Activated CD4-positive, alpha-beta T cell treated with anti-CD3 and anti-CD28 coated beads for 48 hours (primary cell): ENCODE data around the gene EXOC6B.
A peak's percentile ranks its signal among the peaks of the same experiment; 100 is the strongest.

Experiments used
- DNase-seq: peaks from one replicate; pipeline ENCODE4 v3.0.0-alpha.2; 2020

EXOC6B gene

GRCh38 chr2:72785517-72785916 is 40.3 kb downstream of the EXOC6B start:
- DNase-seq, result no peak

DNA sequence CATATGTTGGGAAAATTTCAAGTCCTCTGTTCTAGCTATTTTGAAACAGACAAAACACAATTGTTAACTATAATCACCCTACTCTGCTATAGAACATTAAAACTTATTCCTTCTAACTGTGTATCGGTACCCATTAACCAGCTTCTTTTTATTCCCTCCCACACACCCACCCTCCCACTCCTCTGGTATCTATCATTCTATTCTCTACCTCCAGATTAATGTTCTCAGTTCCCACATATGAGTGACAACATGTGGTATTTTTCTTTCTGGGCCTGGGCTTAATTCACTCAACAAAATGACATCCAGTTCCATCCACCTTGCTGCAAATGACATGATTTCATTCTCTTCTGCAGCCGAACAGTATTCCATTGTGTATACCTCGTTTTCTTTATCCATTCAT is 43.3 kb downstream of the EXOC6B start:
- DNase-seq, result no peak

- no peak for DNase-seq
Observed at GRCh38 chr2:72781480-72781879, 44.4 kb downstream of the EXOC6B start.

DNA sequence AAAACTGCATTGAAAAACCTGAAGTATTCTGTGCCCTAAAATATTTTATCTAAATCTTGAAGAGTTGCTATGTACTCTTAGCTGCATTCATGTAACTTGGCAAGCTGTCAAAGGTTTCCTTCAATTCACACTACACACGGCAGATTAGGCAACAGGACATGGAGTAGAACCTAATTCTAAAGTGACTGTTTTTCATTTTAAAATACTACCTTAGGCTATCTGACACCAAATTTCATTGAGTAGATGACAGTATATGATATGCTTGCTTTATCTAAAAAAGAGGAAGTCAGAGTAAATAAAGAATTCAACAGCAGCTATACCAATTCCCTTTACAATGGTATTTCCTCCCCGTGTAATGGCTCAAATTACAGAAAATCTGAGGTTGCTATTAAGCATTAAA is 45.4 kb downstream of the EXOC6B start:
- no peak for DNase-seq

- no peak for DNase-seq
Observed at GRCh38 chr2:72779495-72779894, 46.3 kb downstream of the EXOC6B start.

DNA sequence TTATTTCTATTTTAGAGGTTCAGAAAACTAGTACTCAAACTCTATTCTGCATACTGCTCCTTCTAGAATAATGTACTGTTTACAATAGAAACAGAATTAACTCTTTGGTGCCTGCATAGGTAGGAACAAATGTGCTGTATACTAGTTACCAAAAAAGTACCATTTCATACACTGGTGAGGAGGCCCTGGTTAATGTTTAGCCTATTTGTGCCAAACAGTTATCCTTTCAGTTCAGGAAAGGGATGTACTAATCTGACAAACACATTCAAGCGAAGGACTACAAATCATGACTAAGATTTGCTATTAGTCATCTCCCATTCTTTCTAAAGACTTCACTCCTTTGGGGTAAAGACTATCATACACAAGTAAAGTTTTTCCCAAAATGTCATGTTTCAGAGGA is 47.4 kb downstream of the EXOC6B start:
- DNase-seq, result no peak

GRCh38 chr2:72770879-72771461 is 54.9 kb downstream of the EXOC6B start:
- peak; percentile 63 for DNase-seq

- DNase-seq, result no peak
Observed at GRCh38 chr2:72765997-72766609, 59.7 kb downstream of the EXOC6B start.

GRCh38 chr2:72762276-72762675 is 63.6 kb downstream of the EXOC6B start:
- DNase-seq, result no peak

- DNase-seq, result no peak
Observed at GRCh38 chr2:72759755-72760154, 66.1 kb downstream of the EXOC6B start.

DNA sequence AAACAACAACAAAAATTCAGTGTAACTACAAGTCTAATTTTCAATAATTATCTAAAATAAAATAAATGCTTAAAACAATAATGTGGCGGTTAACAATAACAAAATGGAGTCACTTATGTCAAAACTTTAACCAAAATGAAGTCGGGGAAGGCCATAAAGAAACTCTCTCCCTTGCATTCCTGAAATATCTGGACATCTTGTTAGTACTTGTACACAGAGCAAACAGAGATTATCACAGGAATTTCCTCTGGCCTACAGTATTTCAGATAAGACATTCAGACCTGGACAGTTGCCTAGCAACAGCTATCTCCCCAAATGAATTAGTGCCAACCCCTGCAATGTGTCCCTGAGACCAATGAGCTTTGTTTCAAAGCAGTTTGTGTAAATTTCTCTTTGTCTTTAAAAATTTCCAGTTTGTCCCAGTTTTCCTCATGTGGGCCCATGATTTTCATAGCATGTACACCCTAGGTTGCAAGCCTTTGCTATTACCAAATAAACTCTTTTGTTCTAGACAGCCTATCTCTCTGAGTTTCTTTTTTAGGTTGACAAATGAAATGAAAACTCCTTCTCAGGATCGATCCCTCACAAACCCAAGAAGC is 68.6 kb downstream of the EXOC6B start:
- DNase-seq, result no peak

DNA sequence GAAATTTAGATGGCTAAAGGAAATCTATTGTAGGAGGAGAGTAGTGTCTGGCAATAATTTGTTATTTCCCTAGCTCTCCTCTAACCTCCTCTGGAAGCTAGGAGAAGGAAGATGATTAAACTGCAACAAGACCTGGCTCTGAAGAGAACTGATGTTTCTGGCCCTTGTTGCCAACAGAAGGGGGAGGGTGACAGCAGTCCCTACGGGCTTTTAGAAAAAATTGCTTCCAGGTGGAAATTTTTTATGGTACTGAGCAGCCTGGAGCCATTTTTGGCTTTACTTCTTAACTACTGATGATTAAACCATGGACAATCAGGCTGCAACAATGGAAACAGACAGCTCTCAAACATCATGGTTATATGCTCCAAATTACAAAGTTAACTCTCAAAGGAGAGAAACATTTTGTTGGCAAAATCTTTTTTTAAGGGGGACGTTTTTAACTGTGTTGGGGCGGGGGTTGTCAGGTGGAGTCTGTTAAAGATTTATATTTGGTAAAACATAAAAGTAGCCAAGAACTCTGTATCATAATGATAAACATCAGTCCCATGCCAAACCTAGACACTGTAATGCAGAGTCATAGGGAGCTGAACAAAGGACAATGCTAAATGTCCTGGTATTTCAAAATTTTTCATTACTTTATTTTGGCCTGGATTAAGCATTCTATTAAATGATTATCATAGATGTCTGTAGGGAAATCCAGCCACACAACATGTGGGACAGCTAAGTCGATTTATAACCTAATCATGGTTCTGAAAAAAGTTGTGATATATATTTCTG is 70.0 kb downstream of the EXOC6B start:
- no peak for DNase-seq

DNA sequence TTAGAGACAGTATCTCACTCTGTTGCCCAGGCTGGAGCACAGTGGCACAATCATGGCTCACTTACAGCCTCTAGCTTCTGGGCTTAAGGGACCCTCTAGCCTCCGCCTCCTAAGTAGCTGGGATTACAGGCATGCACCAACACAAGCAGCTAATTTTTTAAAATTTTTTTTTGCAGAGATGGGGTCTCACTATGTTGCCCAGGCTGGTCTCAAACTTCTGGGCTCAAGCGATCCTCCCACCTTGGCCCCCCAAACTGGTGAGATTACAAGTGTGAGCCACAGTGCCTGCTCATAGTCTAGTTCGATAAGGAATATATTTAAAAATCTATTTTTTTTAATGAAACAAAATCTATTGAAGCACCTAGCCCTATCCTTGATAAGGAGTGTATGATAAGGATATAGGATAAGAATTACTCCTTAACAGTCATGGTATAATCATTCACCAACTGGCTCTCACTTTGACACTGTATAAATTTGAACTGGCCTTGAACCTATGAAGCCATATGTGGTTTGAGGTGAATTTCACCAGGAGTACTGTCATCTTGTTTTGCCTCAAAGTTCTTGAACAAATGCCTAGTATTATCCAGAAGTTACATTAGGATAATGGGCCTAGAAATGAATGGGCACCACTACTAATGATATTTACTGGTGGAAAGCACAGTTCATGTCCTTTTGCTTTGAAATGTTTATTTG is 71.1 kb downstream of the EXOC6B start:
- no peak for DNase-seq

GRCh38 chr2:72750977-72751639 is 74.7 kb downstream of the EXOC6B start:
- no peak for DNase-seq

- DNase-seq, result no peak
Observed at GRCh38 chr2:72750466-72750865, 75.4 kb downstream of the EXOC6B start.

DNA sequence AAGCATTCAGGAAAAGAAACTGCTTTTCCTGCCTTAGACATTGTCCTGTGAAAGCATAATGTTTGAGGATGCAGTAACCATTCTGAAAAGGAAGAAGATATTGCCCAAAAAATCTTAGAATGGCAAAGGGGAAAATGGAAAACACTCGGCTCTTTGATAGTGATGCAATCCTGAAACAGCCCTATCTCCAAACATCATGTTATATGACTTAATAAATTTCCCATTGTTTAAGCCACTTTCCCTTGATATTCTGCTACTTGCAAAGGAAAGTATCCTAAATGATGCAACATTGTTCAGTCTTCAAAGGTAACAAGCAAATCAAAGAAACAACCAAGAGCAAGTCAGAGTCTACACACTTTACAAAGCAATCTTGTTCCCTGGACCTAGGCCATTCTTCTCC is 78.5 kb downstream of the EXOC6B start:
- no peak for DNase-seq

DNA sequence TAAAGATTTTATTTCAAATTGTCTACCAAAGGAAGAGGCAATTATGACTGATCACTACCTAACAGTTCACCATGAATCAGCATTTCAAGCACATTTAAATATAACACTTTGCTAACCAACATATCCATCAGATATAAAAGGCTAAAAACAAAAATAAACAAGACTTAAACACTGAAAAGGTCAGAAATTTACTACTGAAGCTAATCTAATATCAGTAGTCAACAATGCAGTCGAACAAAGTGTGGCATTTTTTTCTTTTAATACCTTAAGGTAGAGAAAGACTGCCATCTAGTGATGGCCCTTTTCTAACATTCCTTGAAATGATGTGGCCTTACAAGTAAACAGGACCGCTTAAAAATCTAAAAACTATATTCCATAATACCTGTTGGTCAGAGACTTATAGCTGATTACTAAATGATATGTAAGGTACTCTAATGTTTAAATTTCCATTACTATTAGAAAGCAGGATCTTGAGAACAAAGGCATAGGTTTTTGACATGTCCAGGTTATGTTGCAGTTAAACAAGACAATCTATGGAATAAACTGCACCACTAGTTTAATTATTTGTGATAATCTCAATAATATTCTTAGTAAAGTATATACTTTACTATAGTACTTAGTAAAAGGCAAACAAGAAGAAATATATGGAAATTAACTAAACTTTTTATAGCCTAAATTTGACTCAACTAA is 80.0 kb downstream of the EXOC6B start:
- no peak for DNase-seq

- DNase-seq, result no peak
Observed at GRCh38 chr2:72744049-72744448, 81.8 kb downstream of the EXOC6B start.

DNA sequence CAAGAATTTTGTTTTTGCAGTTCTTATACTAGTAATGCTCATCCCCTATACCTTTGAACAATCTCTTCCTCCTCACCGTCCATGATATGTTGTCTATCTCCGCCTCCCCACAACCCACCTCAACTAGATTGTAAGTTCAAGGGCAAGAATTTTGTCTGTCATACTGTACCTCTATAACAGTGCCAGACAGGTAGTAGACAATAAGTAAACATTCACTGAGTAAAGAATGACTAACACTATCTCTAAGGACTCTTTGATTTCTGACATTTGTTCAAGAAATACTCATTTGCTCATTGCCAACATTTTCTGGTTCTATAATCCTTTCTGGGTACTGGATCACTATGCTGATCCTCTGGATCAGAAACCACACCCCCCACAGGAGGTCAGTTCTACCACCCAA is 82.4 kb downstream of the EXOC6B start:
- no peak for DNase-seq

- DNase-seq, result no peak
Observed at GRCh38 chr2:72738096-72738495, 87.7 kb downstream of the EXOC6B start.

DNA sequence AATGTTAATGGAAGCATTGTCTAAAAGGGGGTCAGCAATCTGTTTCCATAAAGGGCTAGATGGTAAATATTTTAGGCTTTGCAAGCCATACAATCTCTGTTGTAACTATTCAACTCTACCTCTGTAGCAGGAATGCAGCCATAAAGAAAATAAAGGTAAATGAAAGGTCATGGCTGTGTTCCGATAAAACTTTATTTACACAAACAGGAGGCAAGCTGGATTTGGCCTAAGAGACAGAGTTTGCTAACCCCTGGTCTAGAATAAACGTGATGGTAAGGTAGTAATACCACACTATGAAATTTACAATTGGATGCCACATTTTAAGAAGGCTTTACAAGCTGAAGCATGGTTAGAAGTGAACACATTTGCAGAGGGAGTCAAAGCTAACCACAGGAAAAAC is 91.4 kb downstream of the EXOC6B start:
- no peak for DNase-seq

- DNase-seq, result no peak
Observed at GRCh38 chr2:72731116-72731515, 94.7 kb downstream of the EXOC6B start.
